Endodermal cell (in vitro differentiated cells): Measurements from ENCODE around the gene BUD23. TPM values are rescaled to one million over a fixed set of nuclear protein-coding genes. Genes with fewer than 3 reads are reported as not detected.

ENCODE experiments used
- DNase-seq: peaks from one replicate; pipeline ENCODE4 v3.0.0-alpha.2; 2017
- H3K27ac ChIP-seq: 2 replicates; pipeline ENCODE4 v1.5.1; 2013; ENCODE audit warnings: mild to moderate bottlenecking, low read depth, low read length, moderate library complexity
- H3K27me3 ChIP-seq: 2 replicates; pipeline ENCODE4 v1.6.1; 2013; ENCODE audit warnings: mild to moderate bottlenecking, low read length, moderate library complexity; ENCODE audit not compliant: insufficient read depth, control insufficient read depth, poor library complexity, severe bottlenecking
- H3K36me3 ChIP-seq: 2 replicates; pipeline ENCODE4 v1.7.0; 2013; ENCODE audit warnings: mild to moderate bottlenecking, low read length, moderate library complexity; ENCODE audit not compliant: control insufficient read depth, insufficient read depth
- H3K4me1 ChIP-seq: one replicate; pipeline ENCODE4 v1.7.0; 2013; ENCODE audit warnings: low read length; ENCODE audit not compliant: control insufficient read depth, insufficient read depth
- H3K4me3 ChIP-seq: 2 replicates; pipeline ENCODE4 v1.5.1; 2013; ENCODE audit warnings: mild to moderate bottlenecking, low read length, moderate library complexity
- H3K9ac ChIP-seq: 2 replicates; pipeline ENCODE4 v1.6.1; 2013; ENCODE audit warnings: mild to moderate bottlenecking, low read length, moderate library complexity; ENCODE audit not compliant: poor library complexity, severe bottlenecking; ENCODE audit errors: extremely low read depth
- H3K9me3 ChIP-seq: 2 replicates; pipeline ENCODE4 v1.6.1; 2013; ENCODE audit warnings: mild to moderate bottlenecking, low read length, moderate library complexity; ENCODE audit not compliant: control insufficient read depth
- H3K27ac Mint-ChIP-seq: 2 replicates; pipeline ENCODE4 v1.8.0; 2020; ENCODE audit warnings: mixed read lengths
- H3K27me3 Mint-ChIP-seq: 2 replicates; pipeline ENCODE4 v1.8.0; 2021; ENCODE audit warnings: mild to moderate bottlenecking, mixed read lengths; ENCODE audit not compliant: insufficient read depth
- H3K36me3 Mint-ChIP-seq: 2 replicates; pipeline ENCODE4 v1.8.0; 2020; ENCODE audit warnings: low read depth, mixed read lengths
- H3K4me1 Mint-ChIP-seq: 2 replicates; pipeline ENCODE4 v1.8.0; 2020; ENCODE audit warnings: mixed read lengths
- H3K4me3 Mint-ChIP-seq: 2 replicates; pipeline ENCODE4 v1.8.0; 2020; ENCODE audit warnings: mild to moderate bottlenecking, moderate library complexity, mixed read lengths
- H3K9me3 Mint-ChIP-seq: 2 replicates; pipeline ENCODE4 v1.8.0; 2020; ENCODE audit warnings: mild to moderate bottlenecking, mixed read lengths
- WGBS, 2 experiments: methylation state at CpG; one replicate each; pipeline versions ENCODE4 v1.1.5 to v1.1.7; 2013; ENCODE audit warnings: missing lambda C conversion rate in 2 of 2, mixed read lengths in 1 of 2; ENCODE audit not compliant: insufficient coverage in 1 of 2, insufficient read length in 1 of 2; 5-methylcytosine and 5-hydroxymethylcytosine counted together
- long read RNA-seq, 4 experiments: library from polyadenylated mRNA in 2 of 4; library from RNA in 1 of 4; library from capped mRNA in 1 of 4; stranded (forward) in 3 of 4; unstranded in 1 of 4; transcript quantifications; one replicate each; pipeline ENCODE4 v2.0.0, GENCODE V29; 2020 to 2021; ENCODE audit warnings: inconsistent platforms in 1 of 4
- polyA plus RNA-seq, 2 experiments: library from polyadenylated mRNA; stranded (reverse); fragments of 50-300 nt; gene quantifications; one replicate each; pipeline ENCODE4 v1.2.3, GENCODE V29; 2013
- total RNA-seq, 2 donors: library from RNA; stranded (reverse); fragmentation: NEBNext Ultra II Directional in 1 of 2; extraction: Animal tissue kit (Norgen Biotek cat#: 25700) in 1 of 2; gene quantifications; 2 replicates in 1 of 2; 3 replicates in 1 of 2; pipeline ENCODE4 v1.2.1, GENCODE V29; 2021
- TF ChIP-seq, protein P1 (sequence below): fragments of 200-600 bp; sonication (generic); conservative IDR thresholded peaks from 2 replicates; pipeline ENCODE4 v1.5.0; 2021; ENCODE audit warnings: antibody characterized with exemption, mild to moderate bottlenecking

Gene BUD23, protein sequence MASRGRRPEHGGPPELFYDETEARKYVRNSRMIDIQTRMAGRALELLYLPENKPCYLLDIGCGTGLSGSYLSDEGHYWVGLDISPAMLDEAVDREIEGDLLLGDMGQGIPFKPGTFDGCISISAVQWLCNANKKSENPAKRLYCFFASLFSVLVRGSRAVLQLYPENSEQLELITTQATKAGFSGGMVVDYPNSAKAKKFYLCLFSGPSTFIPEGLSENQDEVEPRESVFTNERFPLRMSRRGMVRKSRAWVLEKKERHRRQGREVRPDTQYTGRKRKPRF
- total RNA-seq, result 10 to 100 TPM; 62.2 to 67.2 TPM
- polyA plus RNA-seq (2013, experiment 1 of 2), result 55.9 TPM
- 66.2 TPM for polyA plus RNA-seq (2013, experiment 2 of 2)
- long read RNA-seq, experiment 1, transcript BUD23-201 (12 exons, 1,230 nt), result major isoform, 10 of 23 reads
- long read RNA-seq, experiment 1, partial matches to known transcripts, result 4 of 23 reads
- long read RNA-seq, experiment 1, other reads (novel, unspliced or antisense), result 5 of 23 reads
- long read RNA-seq, experiment 2, transcript BUD23-201 (12 exons, 1,230 nt), result major isoform, 73 of 94 reads
- long read RNA-seq, experiment 2, partial matches to known transcripts, result 6 of 94 reads
- long read RNA-seq, experiment 2, other reads (novel, unspliced or antisense), result 13 of 94 reads
- long read RNA-seq, experiment 3, transcript BUD23-201 (12 exons, 1,230 nt), result major isoform, 167 of 198 reads
- long read RNA-seq, experiment 3, partial matches to known transcripts, result 3 of 198 reads
- long read RNA-seq, experiment 3, other reads (novel, unspliced or antisense), result 21 of 198 reads
- long read RNA-seq, experiment 4, transcript BUD23-201 (12 exons, 1,230 nt), result major isoform, 194 of 226 reads
- long read RNA-seq, experiment 4, partial matches to known transcripts, result 9 of 226 reads
- long read RNA-seq, experiment 4, other reads (novel, unspliced or antisense), result 18 of 226 reads

DNA sequence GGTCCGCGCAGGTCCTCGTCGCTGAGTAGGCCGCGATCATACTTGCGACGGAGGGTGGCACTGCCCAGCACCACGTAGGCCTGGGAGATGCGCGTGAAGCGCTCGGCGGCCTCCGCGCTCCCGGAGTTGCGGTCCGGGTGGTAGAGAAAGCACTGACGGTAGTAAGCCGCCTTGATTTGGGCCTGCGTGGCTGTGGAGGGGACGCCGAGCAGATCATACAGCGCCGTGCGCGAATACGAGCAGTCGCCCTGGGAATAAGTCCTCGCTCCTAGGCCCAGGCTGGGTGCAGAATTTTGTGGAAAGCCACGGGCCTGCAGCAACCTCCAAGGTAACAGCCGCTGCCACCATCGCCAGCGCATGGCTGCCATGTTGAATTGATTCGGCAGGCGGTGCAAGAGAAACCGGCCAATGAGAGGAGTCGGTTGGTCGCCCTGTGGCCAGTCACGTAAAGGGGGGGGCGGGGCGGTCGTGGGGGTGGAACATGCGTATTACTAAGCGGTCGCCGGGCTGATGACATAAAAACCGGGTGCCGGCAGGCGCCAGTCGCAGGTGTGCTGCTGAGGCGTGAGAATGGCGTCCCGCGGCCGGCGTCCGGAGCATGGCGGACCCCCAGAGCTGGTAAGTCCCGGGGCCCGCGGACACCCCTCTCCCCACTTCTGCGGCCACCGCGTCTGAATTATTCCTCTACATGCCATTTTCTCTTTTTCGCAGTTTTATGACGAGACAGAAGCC, at the start of gene BUD23, which contains the start of gene DNAJC30:
Gene BUD23, plus strand, starts transcription at position 542 of the 732 bp plus-strand sequence. Its CDS starts 29 bp downstream, at position 571.
Gene DNAJC30, minus strand, starts transcription at position 398 of the 732 bp plus-strand sequence. Its CDS starts 30 bp downstream, at position 368.
- Histone ChIP-seq H3K27me3 (no peaks in the 10 kb centered on the region), H3K9ac (peak within 1 kb of the TSS; percentile 92), H3K27ac (peak within 1 kb of the TSS; percentile 68), H3K9me3 (no peaks in the 10 kb centered on the region), H3K4me1 (peaks cover 4% of the 10 kb centered on the region), H3K36me3 (peaks cover 24% of the 10 kb centered on the region), H3K4me3 (peak within 1 kb of the TSS; percentile 97)
- peak within 1 kb of the TSS; percentile 94 for H3K4me3 Mint-ChIP-seq
- no peaks in the 10 kb centered on the region for H3K27me3 Mint-ChIP-seq
- H3K4me1 Mint-ChIP-seq, result peaks cover 21% of the 10 kb centered on the region
- peak; percentile 99 for DNase-seq
- TF ChIP-seq, protein P1, sequence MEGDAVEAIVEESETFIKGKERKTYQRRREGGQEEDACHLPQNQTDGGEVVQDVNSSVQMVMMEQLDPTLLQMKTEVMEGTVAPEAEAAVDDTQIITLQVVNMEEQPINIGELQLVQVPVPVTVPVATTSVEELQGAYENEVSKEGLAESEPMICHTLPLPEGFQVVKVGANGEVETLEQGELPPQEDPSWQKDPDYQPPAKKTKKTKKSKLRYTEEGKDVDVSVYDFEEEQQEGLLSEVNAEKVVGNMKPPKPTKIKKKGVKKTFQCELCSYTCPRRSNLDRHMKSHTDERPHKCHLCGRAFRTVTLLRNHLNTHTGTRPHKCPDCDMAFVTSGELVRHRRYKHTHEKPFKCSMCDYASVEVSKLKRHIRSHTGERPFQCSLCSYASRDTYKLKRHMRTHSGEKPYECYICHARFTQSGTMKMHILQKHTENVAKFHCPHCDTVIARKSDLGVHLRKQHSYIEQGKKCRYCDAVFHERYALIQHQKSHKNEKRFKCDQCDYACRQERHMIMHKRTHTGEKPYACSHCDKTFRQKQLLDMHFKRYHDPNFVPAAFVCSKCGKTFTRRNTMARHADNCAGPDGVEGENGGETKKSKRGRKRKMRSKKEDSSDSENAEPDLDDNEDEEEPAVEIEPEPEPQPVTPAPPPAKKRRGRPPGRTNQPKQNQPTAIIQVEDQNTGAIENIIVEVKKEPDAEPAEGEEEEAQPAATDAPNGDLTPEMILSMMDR, result no peak
- H3K9me3 Mint-ChIP-seq, result no peaks in the 10 kb centered on the region
- H3K36me3 Mint-ChIP-seq, result peaks cover 29% of the 10 kb centered on the region
- peak within 1 kb of the TSS; percentile 97 for H3K27ac Mint-ChIP-seq
- WGBS, 2 experiments, result 0% methylated on average over 35 to 68 of the region's 68 CpGs

DNA sequence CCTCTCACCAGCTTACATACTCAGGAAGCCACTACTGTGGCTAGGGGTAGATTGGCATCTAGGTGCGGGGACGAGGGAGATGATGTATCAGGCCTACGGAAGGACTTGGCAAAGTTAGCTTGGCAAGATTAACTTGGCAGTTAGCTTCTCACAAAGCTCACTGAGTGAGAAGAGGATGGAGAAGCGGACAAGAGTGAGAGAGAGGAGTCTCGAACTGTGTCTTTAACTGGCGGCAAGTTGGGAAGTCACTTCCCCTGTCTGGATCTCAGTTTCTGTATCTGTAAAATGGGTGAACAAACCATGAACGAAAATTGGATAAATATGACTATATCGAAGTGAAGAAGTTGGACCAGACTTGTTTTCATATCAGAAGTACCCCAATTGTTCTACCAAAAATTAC, 49.6 kb upstream of the BUD23 start:
- H3K4me3 Mint-ChIP-seq, result no peak overlapping the region

More for the DNA sequence above, 49.6 kb upstream of the BUD23 start:
- Histone ChIP-seq H3K9ac (no peak overlapping the region), H3K4me3 (no peak overlapping the region), H3K27me3 (no peaks in the 10 kb centered on the region), H3K9me3 (no peaks in the 10 kb centered on the region), H3K27ac (no peak overlapping the region), H3K4me1 (no peaks in the 10 kb centered on the region), H3K36me3 (no peaks in the 10 kb centered on the region)
- no peaks in the 10 kb centered on the region for H3K9me3 Mint-ChIP-seq
- H3K27me3 Mint-ChIP-seq, result peaks cover 27% of the 10 kb centered on the region
- H3K4me1 Mint-ChIP-seq, result peaks cover 5% of the 10 kb centered on the region
- no peak overlapping the region for H3K27ac Mint-ChIP-seq
- TF ChIP-seq, protein P1, result no peak
- no peak for DNase-seq
- H3K36me3 Mint-ChIP-seq, result no peaks in the 10 kb centered on the region
- WGBS, 2 experiments, result 85 to 94% methylated on average over 7 to 8 of the region's 8 CpGs
